NT2/D1 (cell line): ENCODE data around the gene EZH2.

Source experiments
- SUZ12 ChIP-seq: IDR thresholded peaks from 2 replicates; pipeline ENCODE4 v1.6.1; 2011; ENCODE audit not compliant: insufficient read length, insufficient read depth; ENCODE audit errors: extremely low read depth
- YY1 ChIP-seq: IDR thresholded peaks from 2 replicates; pipeline ENCODE4 v1.6.1; 2011; ENCODE audit not compliant: insufficient read length, insufficient read depth
- ZNF274 ChIP-seq: IDR thresholded peaks from 2 replicates; pipeline ENCODE4 v1.6.1; 2011; ENCODE audit warnings: mild to moderate bottlenecking, low read depth, low read length

GRCh38 chr7:148772297-148773089 is 111.6 kb downstream of the EZH2 start:
- no peak for TF ChIP-seq YY1
- no peak for TF ChIP-seq ZNF274
- no peak for TF ChIP-seq SUZ12
